ENCODE data around the gene CRB1.

DNA sequence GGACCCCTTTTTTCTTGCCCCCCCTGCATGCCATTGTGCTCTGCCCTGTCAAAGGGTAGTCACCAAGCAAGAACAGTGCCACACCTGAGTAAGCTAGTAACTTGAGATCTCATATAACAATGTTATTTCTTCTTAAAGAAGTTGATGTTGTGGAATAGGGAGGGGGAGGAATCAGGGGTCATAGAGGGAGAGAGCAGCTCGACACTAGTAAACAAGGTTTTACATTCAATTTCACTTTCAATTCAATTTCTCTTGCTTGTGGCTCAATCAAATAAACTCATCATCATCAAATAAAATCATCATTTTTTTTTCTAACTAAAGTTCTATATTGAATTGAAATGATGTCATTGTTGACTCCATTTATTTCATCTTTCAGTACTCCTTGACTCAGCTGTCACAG lies 106.4 kb downstream of the CRB1 start:
- TF ChIP-seq FOXA1 (IDR thresholded peaks at IDR 0.05) (no peak), SP1 (IDR thresholded peaks at IDR 0.05) (no peak), FOXK2 (IDR thresholded peaks at IDR 0.05) (no peak), ARNT (IDR thresholded peaks at IDR 0.05) (no peak), BHLHE40 (IDR thresholded peaks at IDR 0.05; ENCODE audit: borderline replicate concordance) (no peak), ELF4 (IDR thresholded peaks at IDR 0.05) (no peak)
